Fibroblast of pulmonary artery (primary cell): ENCODE measurements around the gene HMGB4.

Experiments used
- DNase-seq: peaks from one replicate; pipeline ENCODE4 v3.0.0-alpha.2; 2010; ENCODE audit warnings: low read depth
- H3K4me3 ChIP-seq: replicated peaks from 2 replicates; pipeline ENCODE4 v1.5.1; 2011; ENCODE audit warnings: low read depth, mild to moderate bottlenecking, control low read depth, low read length, moderate library complexity
- TF ChIP-seq, protein P1 (sequence below): IDR thresholded peaks from 2 replicates; pipeline ENCODE4 v1.5.1; 2011; ENCODE audit warnings: mild to moderate bottlenecking, control low read depth, low read length, inconsistent platforms; ENCODE audit errors: missing control alignments

The HMGB4 gene, protein sequence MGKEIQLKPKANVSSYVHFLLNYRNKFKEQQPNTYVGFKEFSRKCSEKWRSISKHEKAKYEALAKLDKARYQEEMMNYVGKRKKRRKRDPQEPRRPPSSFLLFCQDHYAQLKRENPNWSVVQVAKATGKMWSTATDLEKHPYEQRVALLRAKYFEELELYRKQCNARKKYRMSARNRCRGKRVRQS

DNA sequence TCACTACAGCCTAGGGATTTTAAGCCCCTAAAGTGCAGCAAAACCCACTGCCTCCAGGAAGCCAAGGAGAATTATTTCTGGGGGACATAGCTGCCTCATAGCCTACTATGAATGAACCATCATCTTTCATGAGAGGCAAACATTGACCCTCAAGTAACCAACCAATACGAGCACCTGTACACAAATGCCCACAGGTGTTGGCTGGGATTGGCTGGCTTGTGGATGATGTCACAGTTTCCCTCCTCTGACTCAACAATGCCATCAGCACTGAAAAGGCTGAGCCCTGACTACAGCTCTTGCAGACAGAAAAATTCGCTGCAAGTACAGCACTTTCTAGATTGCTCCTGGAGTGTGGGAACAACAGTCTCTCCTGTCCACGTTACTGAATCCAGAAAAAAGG is at the start of gene HMGB4:
Gene HMGB4, plus strand, starts transcription at position 301 of the 400 bp plus-strand sequence. CDS start 113 bp downstream, outside the sequence.
- DNase-seq: no peak
- TF ChIP-seq, protein P1, sequence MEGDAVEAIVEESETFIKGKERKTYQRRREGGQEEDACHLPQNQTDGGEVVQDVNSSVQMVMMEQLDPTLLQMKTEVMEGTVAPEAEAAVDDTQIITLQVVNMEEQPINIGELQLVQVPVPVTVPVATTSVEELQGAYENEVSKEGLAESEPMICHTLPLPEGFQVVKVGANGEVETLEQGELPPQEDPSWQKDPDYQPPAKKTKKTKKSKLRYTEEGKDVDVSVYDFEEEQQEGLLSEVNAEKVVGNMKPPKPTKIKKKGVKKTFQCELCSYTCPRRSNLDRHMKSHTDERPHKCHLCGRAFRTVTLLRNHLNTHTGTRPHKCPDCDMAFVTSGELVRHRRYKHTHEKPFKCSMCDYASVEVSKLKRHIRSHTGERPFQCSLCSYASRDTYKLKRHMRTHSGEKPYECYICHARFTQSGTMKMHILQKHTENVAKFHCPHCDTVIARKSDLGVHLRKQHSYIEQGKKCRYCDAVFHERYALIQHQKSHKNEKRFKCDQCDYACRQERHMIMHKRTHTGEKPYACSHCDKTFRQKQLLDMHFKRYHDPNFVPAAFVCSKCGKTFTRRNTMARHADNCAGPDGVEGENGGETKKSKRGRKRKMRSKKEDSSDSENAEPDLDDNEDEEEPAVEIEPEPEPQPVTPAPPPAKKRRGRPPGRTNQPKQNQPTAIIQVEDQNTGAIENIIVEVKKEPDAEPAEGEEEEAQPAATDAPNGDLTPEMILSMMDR: no peak
- H3K4me3 ChIP-seq: no peak within 1 kb of the TSS

DNA sequence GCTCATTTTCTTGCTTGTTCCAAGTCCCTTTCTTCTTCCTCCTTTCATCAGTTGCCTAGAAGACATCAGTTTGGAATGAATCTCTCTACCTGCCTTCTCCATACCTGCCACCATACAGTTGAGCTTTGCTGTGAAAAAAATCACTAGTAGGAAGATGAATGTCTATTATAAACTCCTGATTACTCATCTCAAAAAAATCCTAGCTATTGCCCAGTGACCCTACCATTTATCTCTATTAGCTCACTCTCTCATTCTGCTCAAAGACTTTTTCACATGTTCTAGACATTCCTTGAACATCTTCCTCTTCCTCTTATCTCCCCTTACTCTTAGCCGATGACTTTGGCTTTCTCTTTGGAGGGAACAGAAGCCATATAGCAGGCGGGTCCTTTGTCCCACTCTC is 49.7 kb upstream of the HMGB4 start:
- TF ChIP-seq, protein P1: no peak
- no peak overlapping the region for H3K4me3 ChIP-seq
- no peak for DNase-seq

DNA sequence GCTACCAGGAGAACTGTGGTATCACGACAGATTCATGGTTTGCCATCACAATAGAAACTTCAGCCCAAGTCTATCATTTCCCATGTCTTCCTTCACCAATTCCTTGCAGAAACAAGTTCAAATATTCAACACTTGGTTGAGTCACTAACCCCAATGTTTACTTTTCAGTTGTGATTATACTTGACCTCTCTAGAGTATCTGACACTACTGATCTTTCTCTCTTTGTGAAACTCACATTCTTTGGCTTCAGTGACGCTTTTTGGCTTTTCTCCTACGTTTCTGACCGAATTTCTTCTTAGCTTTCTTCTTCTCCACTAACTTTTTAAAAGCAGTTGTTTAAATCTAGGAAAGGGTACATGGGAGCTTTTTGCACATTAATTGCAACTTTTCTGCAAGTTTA is 48.8 kb upstream of the HMGB4 start:
- DNase-seq: peak; percentile 14
- H3K4me3 ChIP-seq: no peak overlapping the region

DNA sequence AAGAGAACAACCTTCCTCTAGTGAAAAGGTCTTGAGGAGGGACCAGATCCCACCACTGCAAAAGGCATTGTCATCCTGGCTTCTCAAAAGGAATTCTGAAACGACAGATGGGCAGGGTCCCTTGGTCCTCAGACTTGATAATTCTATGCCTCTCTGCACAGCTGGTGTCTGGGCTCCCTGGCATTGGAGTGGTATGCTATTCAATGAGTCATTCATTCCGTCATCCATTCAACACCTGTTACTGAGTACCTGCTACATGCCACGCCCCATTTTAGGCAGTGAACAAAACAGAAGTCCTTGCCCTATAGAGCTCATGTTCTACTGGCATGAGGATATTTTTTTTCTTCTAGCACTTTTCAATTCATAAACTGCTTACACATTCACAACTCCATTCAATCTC is 45.8 kb upstream of the HMGB4 start:
- H3K4me3 ChIP-seq: no peak overlapping the region
- DNase-seq: no peak
- TF ChIP-seq, protein P1: no peak

More for the DNA sequence above, 48.8 kb upstream of the HMGB4 start:
- TF ChIP-seq, protein P1: no peak

DNA sequence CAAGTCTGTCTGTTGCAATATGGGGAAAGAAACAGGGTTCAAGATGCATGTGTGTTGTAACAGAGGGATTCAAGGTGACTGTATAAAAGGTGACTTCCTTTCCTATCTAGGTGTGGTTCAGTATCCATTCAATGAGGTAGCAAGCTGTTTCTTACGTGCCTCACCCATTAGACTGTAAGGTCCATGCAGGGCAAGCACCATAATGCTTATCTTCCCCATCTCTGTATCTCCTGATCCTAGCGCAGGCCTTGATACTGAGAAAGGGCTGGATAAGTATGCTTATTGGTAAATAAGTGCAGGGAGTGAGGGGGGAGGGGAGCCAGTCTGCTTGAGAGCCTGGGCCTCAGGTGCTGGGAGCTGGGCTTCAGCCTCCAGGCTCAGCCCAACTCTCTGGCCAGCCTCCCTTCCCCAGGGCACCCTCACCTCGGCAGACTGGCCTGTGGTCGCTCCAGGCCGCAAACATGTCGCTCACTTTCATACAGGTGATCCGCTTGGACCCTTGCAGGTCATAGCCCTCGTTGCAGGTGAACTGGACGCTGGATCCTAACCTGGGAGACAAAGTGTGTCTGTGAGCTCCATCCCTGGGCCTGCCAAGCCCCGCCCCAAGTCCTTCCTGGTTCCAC is 44.5 kb upstream of the HMGB4 start:
- DNase-seq: no peak
- TF ChIP-seq, protein P1: no peak
- H3K4me3 ChIP-seq: no peak overlapping the region

DNA sequence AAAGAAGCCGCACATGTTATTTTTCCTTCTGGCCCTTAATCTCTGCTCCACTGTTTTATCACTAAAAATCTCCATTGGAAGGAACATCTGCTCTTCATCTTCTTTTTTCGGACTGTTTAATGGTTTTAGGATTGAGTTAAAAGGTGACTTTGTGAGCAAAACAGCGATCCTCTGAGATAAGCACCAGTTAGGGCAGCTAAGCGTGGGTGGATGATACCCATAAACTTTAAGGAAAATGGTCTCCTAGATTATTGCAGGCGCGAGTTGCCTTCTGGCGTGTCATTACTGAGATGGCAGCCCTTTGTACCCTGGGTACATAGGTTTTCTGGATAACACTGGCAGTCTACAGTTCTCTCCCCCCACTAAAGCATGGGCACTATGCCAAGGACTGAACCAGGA is 44.0 kb upstream of the HMGB4 start:
- TF ChIP-seq, protein P1: no peak
- H3K4me3 ChIP-seq: no peak overlapping the region
- no peak for DNase-seq

DNA sequence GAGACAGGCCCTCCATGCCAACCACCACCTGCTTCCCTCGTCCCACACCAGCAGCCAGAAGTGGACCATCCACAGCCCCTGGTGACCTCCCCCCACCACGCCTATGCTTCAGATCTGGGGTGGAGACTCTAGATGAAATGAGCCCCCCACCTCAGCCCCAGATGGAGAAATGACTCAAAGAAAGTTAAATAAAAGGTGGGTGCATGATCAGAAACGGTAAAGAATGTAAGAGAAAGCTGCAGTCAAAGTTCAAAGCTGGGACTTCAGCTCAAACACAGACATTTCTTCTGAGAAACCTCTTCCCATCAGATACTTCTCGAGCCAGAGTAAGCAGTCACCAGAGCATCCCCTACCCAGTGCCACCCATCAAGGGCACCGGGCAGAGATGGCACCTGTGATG is 43.1 kb upstream of the HMGB4 start:
- H3K4me3 ChIP-seq: no peak overlapping the region
- DNase-seq: no peak
- TF ChIP-seq, protein P1: no peak
